Stimulated activated CD4-positive, alpha-beta T cell treated with anti-CD3 and anti-CD28 coated beads, Interleukin-4, amount 100 ng/mL, for 48 hours (primary cell): ENCODE data around the gene TBXA2R.
"Not testable (repeated sequence)": the region's sequence is repeated elsewhere in the genome, so short reads cannot be mapped to it uniquely, and the experiment has no call there.

ENCODE experiments used
- DNase-seq, 2 donors: peaks; one replicate each; pipeline ENCODE4 v3.0.0-alpha.2; 2020; ENCODE audit warnings: low read depth in 2 of 2

TBXA2R gene

GRCh38 chr19:3605361-3605760 lies 1.3 kb downstream of the TBXA2R start:
- no peak for DNase-seq

- DNase-seq = no peak
These were observed 1.7 kb downstream of the TBXA2R start for GRCh38 chr19:3604987-3605343.

GRCh38 chr19:3604227-3604986 lies 2.3 kb downstream of the TBXA2R start:
- DNase-seq = no peak

GRCh38 chr19:3603121-3603811 lies 3.4 kb downstream of the TBXA2R start:
- no peak for DNase-seq

GRCh38 chr19:3601021-3601420 lies 5.7 kb downstream of the TBXA2R start:
- DNase-seq = no peak

- no peak for DNase-seq
These were observed 6.9 kb downstream of the TBXA2R start for GRCh38 chr19:3599776-3600187.

- no peak for DNase-seq
These were observed 11.1 kb downstream of the TBXA2R start for GRCh38 chr19:3595521-3596061.

GRCh38 chr19:3593156-3593555 lies 13.5 kb downstream of the TBXA2R start:
- DNase-seq = no peak

- DNase-seq = no peak
These were observed 14.6 kb downstream of the TBXA2R start for GRCh38 chr19:3591876-3592613.

GRCh38 chr19:3590991-3591659 lies 15.6 kb downstream of the TBXA2R start:
- no peak for DNase-seq

- no peak for DNase-seq
These were observed 16.7 kb downstream of the TBXA2R start for GRCh38 chr19:3589949-3590348.

GRCh38 chr19:3589439-3589838 lies 17.2 kb downstream of the TBXA2R start:
- no peak for DNase-seq

GRCh38 chr19:3586707-3587346 lies 19.8 kb downstream of the TBXA2R start:
- no peak for DNase-seq

GRCh38 chr19:3586127-3586626 lies 20.5 kb downstream of the TBXA2R start:
- peak in 1 of 2 donors; percentile 16 for DNase-seq

GRCh38 chr19:3585301-3586126 lies 21.2 kb downstream of the TBXA2R start, which contains the start of gene GIPC3:
Gene GIPC3 (plus strand): TSS chr19:3585478. CDS start chr19:3585598, 120 bp downstream.
- no peak for DNase-seq

GRCh38 chr19:3584036-3584802 lies 22.5 kb downstream of the TBXA2R start:
- DNase-seq = not testable (repeated sequence)

- DNase-seq = not testable (repeated sequence)
These were observed 24.9 kb downstream of the TBXA2R start for GRCh38 chr19:3581792-3582191.

- no peak for DNase-seq
These were observed 26.3 kb downstream of the TBXA2R start for GRCh38 chr19:3580156-3580934.

GRCh38 chr19:3578390-3578789 lies 28.3 kb downstream of the TBXA2R start:
- DNase-seq = no peak
